HCT116 (cell line): ENCODE data around the gene NT5C1A.

ENCODE experiments used
- CEBPB ChIP-seq: IDR thresholded peaks from 2 replicates; pipeline ENCODE4 v1.6.1; 2012; ENCODE audit warnings: low read depth
- EZH2 ChIP-seq: fragments of 200-600 bp; sonication (generic); IDR thresholded peaks from 2 replicates; pipeline ENCODE4 v1.6.1; 2017; ENCODE audit warnings: antibody characterized with exemption, mixed run types
- POLR2A ChIP-seq: IDR thresholded peaks from 2 replicates; pipeline ENCODE4 v1.7.0; 2011; ENCODE audit warnings: borderline replicate concordance; ENCODE audit not compliant: insufficient read depth, insufficient read length; ENCODE audit errors: extremely low read depth
- RAD21 ChIP-seq: IDR thresholded peaks from 2 replicates; pipeline ENCODE4 v1.6.1; 2012; ENCODE audit warnings: low read depth, mild to moderate bottlenecking
- TF ChIP-seq, protein P1 (sequence below), 3 experiments: fragments of 200-600 bp in 1 of 3; sonication (generic) in 1 of 3; IDR thresholded peaks in 2 of 3; conservative IDR thresholded peaks in 1 of 3; 2 replicates each; pipeline ENCODE4 v1.5.1; 2012 to 2017; ENCODE audit warnings: low read depth in 2 of 3, low read length in 2 of 3, antibody characterized with exemption in 1 of 3, borderline replicate concordance in 1 of 3, control low read depth in 1 of 3, mild to moderate bottlenecking in 1 of 3, mixed read lengths in 1 of 3, mixed run types in 1 of 3, moderate library complexity in 1 of 3; ENCODE audit not compliant: insufficient read depth in 1 of 3
- TF ChIP-seq, protein P2 (sequence below): IDR thresholded peaks from 2 replicates; pipeline ENCODE4 v1.6.1; 2012; ENCODE audit warnings: low read depth

DNA sequence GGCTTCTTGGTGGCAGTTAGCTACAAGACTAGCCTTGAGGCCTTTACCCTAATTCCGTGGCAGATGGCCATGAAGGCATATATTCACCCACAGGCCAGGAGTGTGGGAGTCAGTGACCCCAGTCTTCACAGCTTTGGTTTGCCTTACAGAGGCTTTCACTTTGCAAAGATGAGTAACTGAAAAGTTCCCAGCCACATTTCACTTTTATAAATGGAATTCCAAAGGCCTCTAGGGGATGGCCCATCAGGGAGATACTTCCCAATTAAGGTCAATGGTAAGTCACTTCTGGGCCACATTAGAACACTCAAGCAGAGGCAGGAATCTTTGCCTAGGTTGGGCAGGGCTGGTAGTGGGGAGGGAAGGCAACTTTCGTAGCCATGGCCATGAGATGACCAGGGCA lies 19.4 kb downstream of the NT5C1A start:
- TF ChIP-seq EZH2, result no peak
- TF ChIP-seq, protein P1, sequence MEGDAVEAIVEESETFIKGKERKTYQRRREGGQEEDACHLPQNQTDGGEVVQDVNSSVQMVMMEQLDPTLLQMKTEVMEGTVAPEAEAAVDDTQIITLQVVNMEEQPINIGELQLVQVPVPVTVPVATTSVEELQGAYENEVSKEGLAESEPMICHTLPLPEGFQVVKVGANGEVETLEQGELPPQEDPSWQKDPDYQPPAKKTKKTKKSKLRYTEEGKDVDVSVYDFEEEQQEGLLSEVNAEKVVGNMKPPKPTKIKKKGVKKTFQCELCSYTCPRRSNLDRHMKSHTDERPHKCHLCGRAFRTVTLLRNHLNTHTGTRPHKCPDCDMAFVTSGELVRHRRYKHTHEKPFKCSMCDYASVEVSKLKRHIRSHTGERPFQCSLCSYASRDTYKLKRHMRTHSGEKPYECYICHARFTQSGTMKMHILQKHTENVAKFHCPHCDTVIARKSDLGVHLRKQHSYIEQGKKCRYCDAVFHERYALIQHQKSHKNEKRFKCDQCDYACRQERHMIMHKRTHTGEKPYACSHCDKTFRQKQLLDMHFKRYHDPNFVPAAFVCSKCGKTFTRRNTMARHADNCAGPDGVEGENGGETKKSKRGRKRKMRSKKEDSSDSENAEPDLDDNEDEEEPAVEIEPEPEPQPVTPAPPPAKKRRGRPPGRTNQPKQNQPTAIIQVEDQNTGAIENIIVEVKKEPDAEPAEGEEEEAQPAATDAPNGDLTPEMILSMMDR (IDR thresholded peaks at IDR 0.05 in 2 of 3, conservative IDR thresholded peaks at IDR 0.05 in 1 of 3; ENCODE audit: borderline replicate concordance in 1 of 3, insufficient read depth in 1 of 3, low read depth in 2 of 3, low read length in 2 of 3), result no peak
- TF ChIP-seq POLR2A, result no peak
- TF ChIP-seq CEBPB, result no peak
- no peak for TF ChIP-seq RAD21
- TF ChIP-seq, protein P2, sequence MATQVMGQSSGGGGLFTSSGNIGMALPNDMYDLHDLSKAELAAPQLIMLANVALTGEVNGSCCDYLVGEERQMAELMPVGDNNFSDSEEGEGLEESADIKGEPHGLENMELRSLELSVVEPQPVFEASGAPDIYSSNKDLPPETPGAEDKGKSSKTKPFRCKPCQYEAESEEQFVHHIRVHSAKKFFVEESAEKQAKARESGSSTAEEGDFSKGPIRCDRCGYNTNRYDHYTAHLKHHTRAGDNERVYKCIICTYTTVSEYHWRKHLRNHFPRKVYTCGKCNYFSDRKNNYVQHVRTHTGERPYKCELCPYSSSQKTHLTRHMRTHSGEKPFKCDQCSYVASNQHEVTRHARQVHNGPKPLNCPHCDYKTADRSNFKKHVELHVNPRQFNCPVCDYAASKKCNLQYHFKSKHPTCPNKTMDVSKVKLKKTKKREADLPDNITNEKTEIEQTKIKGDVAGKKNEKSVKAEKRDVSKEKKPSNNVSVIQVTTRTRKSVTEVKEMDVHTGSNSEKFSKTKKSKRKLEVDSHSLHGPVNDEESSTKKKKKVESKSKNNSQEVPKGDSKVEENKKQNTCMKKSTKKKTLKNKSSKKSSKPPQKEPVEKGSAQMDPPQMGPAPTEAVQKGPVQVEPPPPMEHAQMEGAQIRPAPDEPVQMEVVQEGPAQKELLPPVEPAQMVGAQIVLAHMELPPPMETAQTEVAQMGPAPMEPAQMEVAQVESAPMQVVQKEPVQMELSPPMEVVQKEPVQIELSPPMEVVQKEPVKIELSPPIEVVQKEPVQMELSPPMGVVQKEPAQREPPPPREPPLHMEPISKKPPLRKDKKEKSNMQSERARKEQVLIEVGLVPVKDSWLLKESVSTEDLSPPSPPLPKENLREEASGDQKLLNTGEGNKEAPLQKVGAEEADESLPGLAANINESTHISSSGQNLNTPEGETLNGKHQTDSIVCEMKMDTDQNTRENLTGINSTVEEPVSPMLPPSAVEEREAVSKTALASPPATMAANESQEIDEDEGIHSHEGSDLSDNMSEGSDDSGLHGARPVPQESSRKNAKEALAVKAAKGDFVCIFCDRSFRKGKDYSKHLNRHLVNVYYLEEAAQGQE, result no peak
